ENCODE measurements around the gene TOR4A. TPM values are rescaled to one million over a fixed set of nuclear protein-coding genes. Genes with fewer than 3 reads are reported as not detected.
"Not testable (repeated sequence)": the region's sequence is repeated elsewhere in the genome, so short reads cannot be mapped to it uniquely, and the experiment has no call there.

TOR4A gene
- polyA plus RNA-seq, 1 donor, result 7.9 TPM

DNA sequence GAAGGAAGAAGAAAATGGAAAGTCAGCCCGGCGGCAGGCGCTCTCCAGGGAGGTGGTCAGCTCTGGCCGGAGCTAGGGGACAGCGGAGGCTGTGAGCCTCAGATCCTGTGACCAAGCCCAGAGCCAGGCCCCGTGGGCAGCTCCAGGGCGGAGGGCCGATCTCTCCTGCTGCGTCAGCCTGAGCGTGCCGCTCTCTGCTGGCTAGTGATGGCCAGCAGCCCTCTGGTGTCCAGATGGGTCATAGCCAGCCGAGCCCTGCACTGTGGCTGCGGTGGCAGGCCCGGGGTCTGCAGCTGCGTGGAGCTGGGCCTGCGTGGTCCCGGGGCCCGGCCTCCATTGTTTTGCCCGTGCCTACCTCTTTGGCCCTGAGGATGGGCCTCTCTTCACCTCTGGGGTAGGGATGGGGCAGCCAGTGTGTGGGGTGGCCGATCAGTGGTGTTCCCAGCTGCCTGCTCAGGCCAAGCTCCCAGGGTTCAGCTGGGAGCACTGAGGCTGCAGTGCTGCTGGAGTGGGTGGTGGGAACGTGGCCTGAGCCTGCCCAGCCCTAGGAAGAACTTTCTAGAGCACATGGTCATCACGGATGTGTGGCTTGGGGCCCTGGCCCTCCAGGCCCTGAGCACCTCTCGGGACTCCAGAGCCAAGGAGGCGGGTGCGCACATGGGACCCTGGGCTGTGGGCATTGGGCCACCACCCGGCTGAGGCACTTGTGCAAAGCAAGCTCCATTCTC is 41.6 kb downstream of the TOR4A start:
- DNase-seq, result no peak

GRCh38 chr9:137319739-137320551 is 42.4 kb downstream of the TOR4A start:
- no peak for DNase-seq

DNA sequence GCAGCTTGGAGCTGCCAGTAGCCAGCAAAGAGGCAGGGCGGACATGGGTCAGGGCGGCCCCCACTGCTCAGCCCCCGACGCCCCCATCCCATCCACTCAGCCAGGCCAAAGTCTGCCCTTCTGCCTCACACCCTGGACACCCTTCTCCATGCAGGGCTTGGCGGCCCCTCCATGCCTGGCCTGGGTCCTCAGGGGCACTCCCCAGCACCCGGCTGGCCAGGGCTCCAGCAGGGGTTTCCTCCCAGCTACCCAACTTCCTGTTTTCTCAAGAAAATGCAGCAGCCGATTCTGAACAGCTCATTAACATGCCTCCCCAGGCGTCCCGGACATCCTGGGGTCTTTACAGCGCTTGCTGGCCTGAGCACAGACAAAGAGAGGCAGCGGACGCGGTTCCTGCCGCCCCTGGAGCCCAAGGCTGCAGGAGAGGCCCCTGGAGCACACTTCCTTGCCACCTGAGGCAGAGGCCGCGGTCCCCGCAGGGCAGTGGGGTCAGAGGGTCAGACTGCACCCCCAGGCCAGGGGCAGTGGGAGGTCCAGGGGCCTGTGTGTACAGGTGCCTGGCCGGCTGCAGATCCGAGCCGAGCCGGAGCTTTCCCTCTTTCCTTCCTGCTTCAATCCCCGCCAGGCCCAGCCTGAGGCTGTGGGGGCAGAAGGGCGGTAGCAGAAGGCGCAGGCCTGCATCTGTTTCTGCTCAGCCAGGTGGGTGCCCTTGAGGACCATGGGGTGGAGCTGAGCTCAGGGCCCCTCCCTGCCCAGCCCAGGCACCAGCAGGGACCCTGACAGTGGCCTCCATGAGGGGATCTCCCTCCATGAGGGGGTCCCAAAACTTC is 43.2 kb downstream of the TOR4A start:
- DNase-seq, result no peak

DNA sequence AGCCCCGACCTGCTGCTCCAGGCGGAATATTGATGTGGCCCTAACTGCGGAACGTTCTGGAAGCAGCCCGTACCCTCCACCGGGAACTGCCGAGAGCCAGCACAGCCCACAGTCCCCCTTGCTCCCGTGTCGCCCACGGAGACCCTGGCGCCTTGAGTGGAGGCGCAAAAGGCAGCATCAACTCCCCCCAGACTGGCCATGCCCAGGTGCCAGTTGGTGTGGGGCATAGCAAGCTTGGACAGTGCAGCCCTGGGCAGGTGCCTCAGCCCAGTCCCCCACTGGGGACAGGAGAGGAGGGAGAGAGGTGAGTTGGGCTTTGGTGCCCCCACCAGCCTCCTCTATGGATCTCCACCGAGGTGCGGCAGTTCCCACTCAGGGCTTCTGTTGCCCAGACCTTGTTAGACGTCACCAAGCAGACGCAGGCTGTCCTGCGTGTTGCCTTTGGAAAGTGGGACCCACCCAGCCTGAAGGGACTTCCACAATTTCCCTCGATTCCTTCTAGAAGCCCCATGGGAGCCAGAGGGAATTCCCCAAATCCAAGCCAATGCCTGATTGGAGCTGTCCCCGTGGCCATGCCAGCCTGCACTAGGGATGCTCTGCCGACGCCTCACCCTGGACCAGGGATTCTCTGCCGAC is 44.3 kb downstream of the TOR4A start:
- no peak for DNase-seq

DNA sequence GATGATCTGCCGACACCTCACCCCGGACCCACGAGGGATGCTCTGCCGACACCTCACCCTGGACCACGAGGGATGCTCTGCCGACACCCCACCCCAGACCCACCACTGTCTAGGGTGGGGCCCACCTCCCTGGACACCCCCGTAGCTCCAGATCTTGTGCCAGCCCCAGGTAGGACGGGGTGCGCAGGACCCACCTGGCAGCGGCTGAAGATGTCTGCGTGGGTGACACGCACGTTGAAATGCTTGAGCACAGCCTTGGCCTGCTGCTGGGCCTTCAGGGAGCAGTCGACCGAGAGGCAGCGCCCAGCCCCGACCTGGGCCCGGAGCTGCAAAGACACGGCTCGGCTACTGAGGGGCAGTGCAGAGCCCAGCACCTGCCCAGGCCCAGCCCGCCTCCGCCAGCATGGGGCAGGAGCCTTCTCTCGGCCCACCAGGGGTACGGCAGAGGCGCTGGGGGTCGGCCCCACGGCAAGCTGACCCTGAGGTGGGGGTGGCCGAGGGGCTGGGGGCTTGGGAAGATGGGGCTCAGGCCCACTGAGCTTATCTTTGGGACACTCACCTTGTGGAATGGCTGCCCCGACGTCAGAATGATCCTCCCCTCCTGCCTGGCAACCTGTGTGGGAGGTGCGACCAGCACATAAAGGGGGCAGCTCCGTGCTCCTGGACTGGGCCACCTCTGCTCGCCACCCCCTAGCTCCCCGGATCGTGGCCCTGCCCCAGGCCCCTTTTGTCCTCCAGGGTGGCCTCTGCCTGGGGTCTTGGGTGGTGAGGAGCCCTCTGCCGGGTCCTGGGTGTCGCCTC is 46.2 kb downstream of the TOR4A start:
- DNase-seq, result no peak

DNA sequence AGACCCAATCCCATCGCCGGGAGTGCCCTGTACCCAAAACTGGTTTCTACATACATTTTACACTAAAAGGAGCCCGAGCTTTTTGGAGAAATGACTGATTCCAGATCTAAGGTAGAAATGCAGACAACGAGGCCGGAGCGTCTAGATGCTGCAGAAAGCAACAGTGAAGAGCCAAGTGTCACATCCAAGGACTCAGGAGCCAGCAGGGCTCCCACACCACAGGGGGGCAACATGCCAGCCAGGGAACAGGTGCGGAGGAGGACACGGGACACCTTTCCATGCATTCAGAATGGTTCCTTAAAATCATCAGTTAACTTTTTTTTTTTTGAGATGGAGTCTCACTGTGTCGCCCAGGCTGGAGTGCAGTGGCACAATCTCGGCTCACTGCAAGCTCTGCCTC is 47.6 kb downstream of the TOR4A start:
- no peak for DNase-seq

DNA sequence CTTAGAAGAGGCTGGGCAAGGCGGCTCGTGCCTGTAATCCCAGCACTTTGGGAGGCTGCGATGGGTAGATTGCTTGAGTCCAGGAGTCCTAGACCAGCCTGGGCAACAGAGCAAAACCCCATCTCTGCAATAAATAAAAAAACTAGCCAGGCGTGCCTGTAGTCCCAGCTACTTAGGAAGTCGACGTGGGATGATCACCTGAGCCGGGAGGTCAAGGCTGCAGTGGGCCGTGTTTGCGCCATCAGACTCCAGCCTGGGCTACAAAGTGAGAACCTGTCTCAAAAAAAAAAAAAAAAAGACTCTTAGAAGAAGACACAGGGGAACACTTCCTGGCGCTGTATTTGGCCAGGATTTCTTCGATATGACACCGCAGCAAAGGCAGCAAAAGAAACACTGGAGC is 48.3 kb downstream of the TOR4A start:
- no peak for DNase-seq

- no peak for DNase-seq
These were observed 49.0 kb downstream of the TOR4A start for GRCh38 chr9:137326445-137327065.

GRCh38 chr9:137327641-137328550 is 50.4 kb downstream of the TOR4A start:
- not testable (repeated sequence) for DNase-seq

GRCh38 chr9:137329590-137329989 is 52.1 kb downstream of the TOR4A start:
- DNase-seq, result not testable (repeated sequence)

DNA sequence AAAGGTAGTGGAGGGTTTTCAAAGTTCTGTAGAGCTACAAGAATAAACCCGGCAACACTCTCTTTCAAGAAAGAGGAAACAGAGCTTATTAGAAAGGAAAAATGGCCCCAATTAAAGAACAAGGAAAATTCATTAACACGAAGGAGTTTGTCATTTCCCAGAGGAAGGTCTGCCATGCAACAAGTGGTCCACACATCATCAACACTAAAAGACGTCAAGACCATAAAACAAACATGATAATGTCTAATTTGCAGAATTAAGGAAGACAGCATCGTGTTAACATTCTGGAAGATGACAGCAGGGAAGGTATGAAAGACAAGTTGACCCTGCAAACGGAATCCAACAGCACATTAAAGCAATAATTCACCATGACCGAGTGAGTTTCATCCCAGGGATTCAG is 53.2 kb downstream of the TOR4A start:
- no peak for DNase-seq

GRCh38 chr9:137331929-137332328 is 54.4 kb downstream of the TOR4A start:
- DNase-seq, result no peak

Other genes starting within 250 kb of the TOR4A start
- 18.4 TPM for gene ABCA2, start 249.5 kb upstream of the TOR4A start, polyA plus RNA-seq (ENCODE audit: insufficient read length)
- 0.10 TPM for gene FUT7, start 245.6 kb upstream of the TOR4A start, polyA plus RNA-seq (ENCODE audit: insufficient read length)
- gene NPDC1, start 231.5 kb upstream of the TOR4A start, polyA plus RNA-seq (ENCODE audit: insufficient read length), result 44.1 TPM
- gene ENTPD2, start 223.7 kb upstream of the TOR4A start, polyA plus RNA-seq (ENCODE audit: insufficient read length), result 11.0 TPM
- 3.9 TPM for gene SAPCD2, start 207.2 kb upstream of the TOR4A start, polyA plus RNA-seq (ENCODE audit: insufficient read length)
- 2.5 TPM for gene UAP1L1, start 200.2 kb upstream of the TOR4A start, polyA plus RNA-seq (ENCODE audit: insufficient read length)
- 43.6 TPM for gene MAN1B1, start 190.7 kb upstream of the TOR4A start, polyA plus RNA-seq (ENCODE audit: insufficient read length)
- 30.0 TPM for gene DPP7, start 163.0 kb upstream of the TOR4A start, polyA plus RNA-seq (ENCODE audit: insufficient read length)
- not detected for gene GRIN1, start 138.6 kb upstream of the TOR4A start, polyA plus RNA-seq (ENCODE audit: insufficient read length)
- not detected for gene LRRC26, start 107.7 kb upstream of the TOR4A start, polyA plus RNA-seq (ENCODE audit: insufficient read length)
- gene TMEM210, start 105.7 kb upstream of the TOR4A start, polyA plus RNA-seq (ENCODE audit: insufficient read length), result not detected
- 36.3 TPM for gene ANAPC2, start 89.2 kb upstream of the TOR4A start, polyA plus RNA-seq (ENCODE audit: insufficient read length)
- 66.5 TPM for gene SSNA1, start 89.0 kb upstream of the TOR4A start, polyA plus RNA-seq (ENCODE audit: insufficient read length)
- 14.0 TPM for gene TPRN, start 77.0 kb upstream of the TOR4A start, polyA plus RNA-seq (ENCODE audit: insufficient read length)
- 36.1 TPM for gene TMEM203, start 72.1 kb upstream of the TOR4A start, polyA plus RNA-seq (ENCODE audit: insufficient read length)
- gene NDOR1, start 72.0 kb upstream of the TOR4A start, polyA plus RNA-seq (ENCODE audit: insufficient read length), result 10.5 TPM
- 4.2 TPM for gene RNF208, start 55.5 kb upstream of the TOR4A start, polyA plus RNA-seq (ENCODE audit: insufficient read length)
- gene CYSRT1, start 52.6 kb upstream of the TOR4A start, polyA plus RNA-seq (ENCODE audit: insufficient read length), result 2.5 TPM
- gene RNF224, start 50.2 kb upstream of the TOR4A start, polyA plus RNA-seq (ENCODE audit: insufficient read length), result 2.1 TPM
- 1.8 TPM for gene SLC34A3, start 46.8 kb upstream of the TOR4A start, polyA plus RNA-seq (ENCODE audit: insufficient read length)
- 145 TPM for gene TUBB4B, start 36.4 kb upstream of the TOR4A start, polyA plus RNA-seq (ENCODE audit: insufficient read length)
- gene STPG3, start 26.4 kb upstream of the TOR4A start, polyA plus RNA-seq (ENCODE audit: insufficient read length), result not detected
- 53.1 TPM for gene NELFB, start 22.4 kb upstream of the TOR4A start, polyA plus RNA-seq (ENCODE audit: insufficient read length)
- 3.9 TPM for gene NRARP, start 24.5 kb downstream of the TOR4A start, polyA plus RNA-seq (ENCODE audit: insufficient read length)
- gene EXD3, start 145.4 kb downstream of the TOR4A start, polyA plus RNA-seq (ENCODE audit: insufficient read length), result 16.6 TPM
- 4.2 TPM for gene NOXA1, start 145.7 kb downstream of the TOR4A start, polyA plus RNA-seq (ENCODE audit: insufficient read length)
- 0.98 TPM for gene ENTPD8, start 163.6 kb downstream of the TOR4A start, polyA plus RNA-seq (ENCODE audit: insufficient read length)
- 18.1 TPM for gene NSMF, start 181.6 kb downstream of the TOR4A start, polyA plus RNA-seq (ENCODE audit: insufficient read length)

All from hindlimb muscle (tissue), 1 donor.